Loucy (cell line): ENCODE results near the gene TTC6.

Experiments used
- H2AFZ ChIP-seq: fragments of 200-600 bp; sonication (generic); 2 replicates; pipeline ENCODE4 v1.6.0; 2016; ENCODE audit warnings: antibody characterized with exemption, mild to moderate bottlenecking, low read length, moderate library complexity
- H3F3A ChIP-seq: fragments of 200-600 bp; 2 replicates; pipeline ENCODE4 v1.6.0; 2016; ENCODE audit warnings: antibody characterized with exemption, low read depth, mild to moderate bottlenecking
- H3K27me3 ChIP-seq: fragments of 200-600 bp; sonication (generic); 2 replicates; pipeline ENCODE4 v1.6.1; 2014; ENCODE audit warnings: low read length, mild to moderate bottlenecking; ENCODE audit not compliant: insufficient read depth, poor library complexity, severe bottlenecking
- H3K36me3 ChIP-seq: fragments of 200-600 bp; sonication (generic); 2 replicates; pipeline ENCODE4 v1.6.1; 2016; ENCODE audit warnings: low read length; ENCODE audit not compliant: insufficient read depth
- H3K4me1 ChIP-seq: fragments of 200-600 bp; sonication (generic); 2 replicates; pipeline ENCODE4 v1.5.1; 2014; ENCODE audit warnings: low read length, mild to moderate bottlenecking; ENCODE audit not compliant: insufficient read depth, poor library complexity, severe bottlenecking
- H3K4me2 ChIP-seq: fragments of 200-600 bp; sonication (generic); 2 replicates; pipeline ENCODE4 v1.6.0; 2014; ENCODE audit warnings: antibody characterized with exemption, low read length, low read depth, mild to moderate bottlenecking; ENCODE audit not compliant: poor library complexity, severe bottlenecking
- H3K4me3 ChIP-seq: fragments of 200-600 bp; sonication (generic); 2 replicates; pipeline ENCODE4 v1.5.1; 2014; ENCODE audit warnings: low read length, mild to moderate bottlenecking, mixed read lengths; ENCODE audit not compliant: poor library complexity, severe bottlenecking
- H3K79me2 ChIP-seq: fragments of 200-600 bp; sonication (generic); 2 replicates; pipeline ENCODE4 v1.6.1; 2014; ENCODE audit warnings: low read length; ENCODE audit not compliant: insufficient read depth
- H3K9ac ChIP-seq: fragments of 200-600 bp; sonication (generic); 2 replicates; pipeline ENCODE4 v1.6.0; 2014; ENCODE audit warnings: mild to moderate bottlenecking, low read depth, low read length, moderate library complexity; ENCODE audit not compliant: poor library complexity, severe bottlenecking
- H3K9me2 ChIP-seq: fragments of 200-600 bp; sonication (generic); replicated peaks from 2 replicates; pipeline ENCODE4 v1.6.1; 2016; ENCODE audit warnings: low read depth, low read length, mixed read lengths
- H3K9me3 ChIP-seq: fragments of 200-600 bp; sonication (generic); 2 replicates; pipeline ENCODE4 v1.6.1; 2014; ENCODE audit warnings: mild to moderate bottlenecking, antibody characterized with exemption, low read length, low read depth; ENCODE audit not compliant: insufficient read depth
- H4K20me1 ChIP-seq: fragments of 200-600 bp; sonication (generic); 2 replicates; pipeline ENCODE4 v1.6.0; 2014; ENCODE audit warnings: antibody characterized with exemption, low read length, mild to moderate bottlenecking; ENCODE audit not compliant: insufficient read depth, poor library complexity, severe bottlenecking
- EZH2phosphoT487 ChIP-seq: fragments of 200-600 bp; IDR thresholded peaks from 2 replicates; pipeline ENCODE4 v1.6.1; 2018; ENCODE audit warnings: antibody characterized with exemption, mild to moderate bottlenecking, moderate library complexity, borderline replicate concordance
- TF ChIP-seq, protein P1 (sequence below): fragments of 200-600 bp; sonication (generic); conservative IDR thresholded peaks from 2 replicates; pipeline ENCODE4 v1.5.1; 2014; ENCODE audit warnings: mild to moderate bottlenecking, antibody characterized with exemption, low read length

Gene TTC6

DNA sequence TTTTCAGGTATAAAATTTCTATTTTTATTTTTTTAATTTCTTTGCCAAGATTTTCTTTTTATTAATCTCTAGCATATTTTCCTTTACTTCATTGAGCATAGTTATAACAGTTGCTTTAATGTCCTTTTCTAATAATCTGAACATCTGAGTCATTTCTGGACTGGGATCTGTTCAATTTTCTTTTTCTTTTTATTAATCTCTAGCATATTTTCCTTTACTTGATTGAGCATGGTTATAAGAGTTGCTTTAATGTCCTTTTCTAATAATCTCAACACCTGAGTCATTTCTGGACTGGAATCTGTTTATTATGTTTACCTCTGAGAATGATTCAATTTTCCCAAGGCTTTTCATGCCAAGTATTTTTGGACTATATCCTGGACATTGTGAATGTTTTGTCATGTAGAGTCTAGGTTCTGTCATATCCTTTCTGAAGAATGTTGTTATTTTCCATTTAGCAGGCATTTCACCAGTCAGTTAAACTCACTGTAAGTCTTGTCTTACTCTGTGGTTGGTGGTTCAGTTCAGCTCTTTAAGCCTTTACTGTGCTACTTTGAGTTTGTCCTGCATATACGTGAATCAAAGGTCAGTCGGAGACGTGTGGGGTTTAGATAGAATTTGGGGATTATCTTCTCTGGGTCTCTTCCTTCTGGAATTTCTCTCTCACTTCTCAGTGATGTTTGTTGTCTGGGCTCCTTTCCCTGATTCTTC lies 20.3 kb downstream of the TTC6 start:
- no peaks in the 10 kb centered on the region for H3K79me2 ChIP-seq
- H3K27me3 ChIP-seq: no peaks in the 10 kb centered on the region
- TF ChIP-seq, protein P1, sequence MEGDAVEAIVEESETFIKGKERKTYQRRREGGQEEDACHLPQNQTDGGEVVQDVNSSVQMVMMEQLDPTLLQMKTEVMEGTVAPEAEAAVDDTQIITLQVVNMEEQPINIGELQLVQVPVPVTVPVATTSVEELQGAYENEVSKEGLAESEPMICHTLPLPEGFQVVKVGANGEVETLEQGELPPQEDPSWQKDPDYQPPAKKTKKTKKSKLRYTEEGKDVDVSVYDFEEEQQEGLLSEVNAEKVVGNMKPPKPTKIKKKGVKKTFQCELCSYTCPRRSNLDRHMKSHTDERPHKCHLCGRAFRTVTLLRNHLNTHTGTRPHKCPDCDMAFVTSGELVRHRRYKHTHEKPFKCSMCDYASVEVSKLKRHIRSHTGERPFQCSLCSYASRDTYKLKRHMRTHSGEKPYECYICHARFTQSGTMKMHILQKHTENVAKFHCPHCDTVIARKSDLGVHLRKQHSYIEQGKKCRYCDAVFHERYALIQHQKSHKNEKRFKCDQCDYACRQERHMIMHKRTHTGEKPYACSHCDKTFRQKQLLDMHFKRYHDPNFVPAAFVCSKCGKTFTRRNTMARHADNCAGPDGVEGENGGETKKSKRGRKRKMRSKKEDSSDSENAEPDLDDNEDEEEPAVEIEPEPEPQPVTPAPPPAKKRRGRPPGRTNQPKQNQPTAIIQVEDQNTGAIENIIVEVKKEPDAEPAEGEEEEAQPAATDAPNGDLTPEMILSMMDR: no peak
- TF ChIP-seq EZH2phosphoT487: no peak

DNA sequence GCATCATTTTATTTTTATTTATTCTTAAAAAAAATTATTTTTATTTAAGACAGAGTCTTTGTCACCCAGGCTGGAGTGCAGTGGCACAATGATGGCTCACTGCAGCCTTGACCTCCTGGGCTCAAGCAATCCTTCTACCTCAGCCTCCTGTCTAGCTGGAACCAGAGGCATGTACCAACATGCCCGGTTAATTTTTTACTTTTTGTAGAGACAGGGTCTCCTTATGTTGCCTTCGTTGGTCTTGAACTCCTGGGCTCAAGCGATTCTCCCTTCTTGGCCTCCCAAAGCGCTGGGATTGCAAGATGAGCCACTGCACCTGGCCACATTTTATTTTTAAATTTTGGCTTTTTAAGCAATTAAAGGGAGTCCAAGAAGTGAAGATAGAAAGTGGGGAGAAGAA lies 21.4 kb downstream of the TTC6 start:
- Histone ChIP-seq H3K9me3 (peaks cover 8% of the 10 kb centered on the region; the same call in 1 of the 2 replicates), H3K4me1 (no peaks in the 10 kb centered on the region), H3K4me2 (no peak overlapping the region), H3K27me3 (no peaks in the 10 kb centered on the region), H4K20me1 (no peaks in the 10 kb centered on the region), H3K79me2 (no peaks in the 10 kb centered on the region), H2AFZ (no peak overlapping the region), H3K4me3 (no peak overlapping the region), H3F3A (no peaks in the 10 kb centered on the region), H3K9ac (no peak overlapping the region), H3K36me3 (no peaks in the 10 kb centered on the region), H3K9me2 (no peaks in the 10 kb centered on the region)
- TF ChIP-seq EZH2phosphoT487: no peak
- TF ChIP-seq, protein P1: no peak

More for the DNA sequence above, 20.3 kb downstream of the TTC6 start:
- no peaks in the 10 kb centered on the region for H3K9me2 ChIP-seq
- H3K4me3 ChIP-seq: no peak overlapping the region
- no peaks in the 10 kb centered on the region for H3K4me1 ChIP-seq
- no peaks in the 10 kb centered on the region for H3F3A ChIP-seq
- H3K4me2 ChIP-seq: no peak overlapping the region
- no peak overlapping the region for H3K9ac ChIP-seq
- H2AFZ ChIP-seq: no peak overlapping the region
- H3K9me3 ChIP-seq: peaks cover 8% of the 10 kb centered on the region; the same call in 1 of the 2 replicates
- no peaks in the 10 kb centered on the region for H4K20me1 ChIP-seq
- no peaks in the 10 kb centered on the region for H3K36me3 ChIP-seq

DNA sequence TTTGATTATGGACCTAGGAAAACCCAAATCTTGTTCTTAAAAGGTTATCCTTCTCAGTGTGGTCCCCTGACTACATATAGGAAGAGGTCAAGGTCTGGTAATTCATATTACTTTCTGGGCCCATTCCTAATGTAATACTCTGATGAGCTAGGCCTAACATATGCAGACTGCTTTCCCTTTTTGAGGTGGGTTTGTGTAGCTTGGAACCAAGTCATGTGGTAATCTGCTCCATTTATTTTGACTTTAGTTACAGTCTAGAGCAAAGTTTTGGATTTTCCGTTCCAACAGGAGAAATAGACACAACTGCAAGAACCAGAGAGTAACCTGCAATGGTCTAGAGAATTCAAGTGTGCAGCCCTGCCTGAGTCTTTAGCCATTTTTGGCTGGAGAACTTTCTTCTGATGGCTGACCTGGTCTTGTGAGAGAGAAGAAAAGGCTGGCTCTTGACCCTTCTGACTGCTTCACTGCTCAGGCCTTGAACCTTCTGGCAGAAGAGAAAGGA lies 22.5 kb downstream of the TTC6 start:
- no peaks in the 10 kb centered on the region for H3K4me1 ChIP-seq
- no peak overlapping the region for H3K4me2 ChIP-seq
- no peak overlapping the region for H3K9ac ChIP-seq
- no peaks in the 10 kb centered on the region for H4K20me1 ChIP-seq
- no peaks in the 10 kb centered on the region for H3K36me3 ChIP-seq
- no peaks in the 10 kb centered on the region for H3K9me2 ChIP-seq
- TF ChIP-seq, protein P1: no peak
- no peak for TF ChIP-seq EZH2phosphoT487
- H3K4me3 ChIP-seq: no peak overlapping the region
- no peak overlapping the region for H2AFZ ChIP-seq
- H3K79me2 ChIP-seq: no peaks in the 10 kb centered on the region
- peaks cover 8% of the 10 kb centered on the region; the same call in 1 of the 2 replicates for H3K9me3 ChIP-seq
- no peaks in the 10 kb centered on the region for H3F3A ChIP-seq
- no peaks in the 10 kb centered on the region for H3K27me3 ChIP-seq
